Thyroid gland (tissue), 4 donors: ENCODE results near the gene P3H3. TPM values are rescaled to one million over a fixed set of nuclear protein-coding genes. Genes with fewer than 3 reads are reported as not detected.

Source experiments
- total RNA-seq, 4 donors: library from RNA; depleted of rRNA; stranded (reverse); fragments of >200 nt; gene quantifications; one replicate each; pipeline ENCODE4 v1.2.3, GENCODE V29; 2016

The P3H3 gene
- total RNA-seq, 4 donors from 2014 or later: 13.6 to 27.9 (median 20.3) TPM

Other genes with a start within 250 kb of the P3H3 start
- gene CHD4, start 221.0 kb upstream of the P3H3 start, total RNA-seq: 100 to 1,000 TPM; 152 to 337 (median 263) TPM
- gene LPAR5, start 192.4 kb upstream of the P3H3 start, total RNA-seq: 1 to 10 TPM in 3 of 4 donors, under 1 TPM in 1; 0.78 to 8.1 (median 3.5) TPM
- 10 to 100 TPM in 2 of 4 donors, 1 to 10 TPM in 2; 8.9 to 11.4 (median 10.4) TPM for gene ACRBP, start 181.0 kb upstream of the P3H3 start, total RNA-seq
- 10 to 100 TPM; 52.7 to 85.1 (median 67.2) TPM for gene ING4, start 165.3 kb upstream of the P3H3 start, total RNA-seq
- 10 to 100 TPM; 41.9 to 72.8 (median 53.1) TPM for gene ZNF384, start 139.0 kb upstream of the P3H3 start, total RNA-seq
- gene PIANP, start 127.6 kb upstream of the P3H3 start, total RNA-seq: under 1 TPM in 2 of 4 donors, not detected in 2; 0.11 to 0.39 TPM
- 10 to 100 TPM; 44.5 to 86.7 (median 63.1) TPM for gene COPS7A, start 104.4 kb upstream of the P3H3 start, total RNA-seq
- gene MLF2, start 75.3 kb upstream of the P3H3 start, total RNA-seq: 100 to 1,000 TPM; 110 to 253 (median 196) TPM
- gene PTMS, start 62.0 kb upstream of the P3H3 start, total RNA-seq: 100 to 1,000 TPM in 2 of 4 donors, 10 to 100 TPM in 2; 60.0 to 186 (median 103) TPM
- under 1 TPM in 1 of 4 donors, not detected in 3; 0.13 TPM for gene LAG3, start 55.9 kb upstream of the P3H3 start, total RNA-seq
- 1 to 10 TPM; 3.5 to 8.1 (median 3.9) TPM for gene CD4, start 38.9 kb upstream of the P3H3 start, total RNA-seq
- gene GPR162, start 6.6 kb upstream of the P3H3 start, total RNA-seq: 1 to 10 TPM in 1 of 4 donors, under 1 TPM in 3; 0.34 to 1.1 (median 0.56) TPM
- gene GNB3, start 12.5 kb downstream of the P3H3 start, total RNA-seq: 1 to 10 TPM in 3 of 4 donors, under 1 TPM in 1; 0.39 to 3.0 (median 2.1) TPM
- 1 to 10 TPM in 2 of 4 donors, under 1 TPM in 2; 0.73 to 1.3 (median 0.90) TPM for gene CDCA3, start 22.9 kb downstream of the P3H3 start, total RNA-seq
- 10 to 100 TPM; 34.7 to 68.6 (median 58.9) TPM for gene USP5, start 23.7 kb downstream of the P3H3 start, total RNA-seq
- gene TPI1, start 39.1 kb downstream of the P3H3 start, total RNA-seq: 100 to 1,000 TPM; 363 to 700 (median 468) TPM
- gene SPSB2, start 44.9 kb downstream of the P3H3 start, total RNA-seq: 10 to 100 TPM; 16.3 to 35.0 (median 25.6) TPM
- 10 to 100 TPM in 3 of 4 donors, 1 to 10 TPM in 1; 8.7 to 16.4 (median 13.0) TPM for gene LRRC23, start 76.4 kb downstream of the P3H3 start, total RNA-seq
- gene ENO2, start 86.2 kb downstream of the P3H3 start, total RNA-seq: 10 to 100 TPM; 13.0 to 25.3 (median 19.8) TPM
- 100 to 1,000 TPM in 1 of 4 donors, 10 to 100 TPM in 3; 53.3 to 100 (median 84.9) TPM for gene ATN1, start 99.6 kb downstream of the P3H3 start, total RNA-seq
- not detected for gene RNU7-1, start 115.4 kb downstream of the P3H3 start, total RNA-seq
- 100 to 1,000 TPM; 344 to 666 (median 383) TPM for gene C12orf57, start 115.6 kb downstream of the P3H3 start, total RNA-seq
- 10 to 100 TPM; 21.7 to 32.3 (median 31.4) TPM for gene PTPN6, start 122.9 kb downstream of the P3H3 start, total RNA-seq
- gene PHB2, start 142.3 kb downstream of the P3H3 start, total RNA-seq: 100 to 1,000 TPM; 153 to 284 (median 220) TPM
- gene EMG1, start 142.5 kb downstream of the P3H3 start, total RNA-seq: 10 to 100 TPM; 19.9 to 53.1 (median 45.6) TPM
- 10 to 100 TPM; 45.1 to 68.4 (median 58.5) TPM for gene LPCAT3, start 190.1 kb downstream of the P3H3 start, total RNA-seq
- 100 to 1,000 TPM; 137 to 470 (median 255) TPM for gene C1S, start 232.3 kb downstream of the P3H3 start, total RNA-seq